ENCODE data around the gene ZNF587. TPM values are rescaled to one million over a fixed set of nuclear protein-coding genes. Genes with fewer than 3 reads are reported as not detected.
"Not testable (repeated sequence)": the region's sequence is repeated elsewhere in the genome, so short reads cannot be mapped to it uniquely, and the experiment has no call there.

The ZNF587 gene
- total RNA-seq, 2 donors from 2014 or later: 11.6 to 12.5 TPM

- DNase-seq (ENCODE audit: low spot score): no peak
- Histone ChIP-seq H3K4me1 (no peaks in the 10 kb centered on the region), H3K36me3 (peaks cover 30% of the 10 kb centered on the region), H3K9me3 (peaks cover 18 to 79% of the 10 kb centered on the region in 2 donors), H3K27me3 (no peaks in the 10 kb centered on the region), H3K27ac (no peak overlapping the region), H3K4me3 (no peak overlapping the region)
- TF ChIP-seq, protein P1, sequence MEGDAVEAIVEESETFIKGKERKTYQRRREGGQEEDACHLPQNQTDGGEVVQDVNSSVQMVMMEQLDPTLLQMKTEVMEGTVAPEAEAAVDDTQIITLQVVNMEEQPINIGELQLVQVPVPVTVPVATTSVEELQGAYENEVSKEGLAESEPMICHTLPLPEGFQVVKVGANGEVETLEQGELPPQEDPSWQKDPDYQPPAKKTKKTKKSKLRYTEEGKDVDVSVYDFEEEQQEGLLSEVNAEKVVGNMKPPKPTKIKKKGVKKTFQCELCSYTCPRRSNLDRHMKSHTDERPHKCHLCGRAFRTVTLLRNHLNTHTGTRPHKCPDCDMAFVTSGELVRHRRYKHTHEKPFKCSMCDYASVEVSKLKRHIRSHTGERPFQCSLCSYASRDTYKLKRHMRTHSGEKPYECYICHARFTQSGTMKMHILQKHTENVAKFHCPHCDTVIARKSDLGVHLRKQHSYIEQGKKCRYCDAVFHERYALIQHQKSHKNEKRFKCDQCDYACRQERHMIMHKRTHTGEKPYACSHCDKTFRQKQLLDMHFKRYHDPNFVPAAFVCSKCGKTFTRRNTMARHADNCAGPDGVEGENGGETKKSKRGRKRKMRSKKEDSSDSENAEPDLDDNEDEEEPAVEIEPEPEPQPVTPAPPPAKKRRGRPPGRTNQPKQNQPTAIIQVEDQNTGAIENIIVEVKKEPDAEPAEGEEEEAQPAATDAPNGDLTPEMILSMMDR (IDR thresholded peaks at IDR 0.05): no peak
These were observed 22.8 kb downstream of the ZNF587 start for GRCh38 chr19:57872450-57872849.

DNA sequence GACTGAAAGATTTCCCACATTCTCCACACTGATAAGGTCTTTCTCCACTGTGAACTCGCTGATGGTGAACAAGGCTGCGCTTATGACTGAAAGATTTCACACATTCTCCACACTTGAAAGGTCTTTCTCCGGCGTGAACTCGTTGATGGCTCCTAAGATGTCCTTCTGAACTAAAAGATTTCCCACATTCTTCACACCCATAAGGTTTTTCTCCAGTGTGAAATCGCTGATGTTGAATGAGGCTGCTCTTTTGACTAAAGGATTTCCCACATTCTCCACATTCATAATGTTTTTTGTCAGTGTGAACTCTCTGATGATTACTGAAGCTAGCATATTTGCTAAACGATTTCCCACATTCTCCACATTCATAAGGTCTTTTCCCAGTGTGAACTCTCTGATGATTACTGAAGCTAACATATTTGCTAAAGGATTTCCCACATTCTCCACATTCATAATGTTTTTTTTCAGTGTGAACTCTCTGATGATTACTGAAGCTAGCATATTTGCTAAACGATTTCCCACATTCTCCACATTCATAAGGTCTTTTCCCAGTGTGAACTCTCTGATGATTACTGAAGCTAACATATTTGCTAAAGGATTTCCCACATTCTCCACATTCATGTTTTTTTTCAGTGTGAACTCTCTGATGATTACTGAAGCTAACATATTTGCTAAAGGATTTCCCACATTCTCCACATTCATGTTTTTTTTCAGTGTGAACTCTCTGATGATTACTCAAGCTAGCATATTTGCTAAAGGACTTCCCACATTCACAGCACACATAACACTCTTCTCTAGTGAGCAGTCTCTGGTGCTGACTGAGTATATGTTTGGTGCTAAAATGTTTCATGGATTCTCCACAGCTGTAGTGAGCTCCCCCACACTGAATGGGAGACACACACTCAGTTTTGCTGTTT, 24.5 kb downstream of the ZNF587 start:
- H3K27me3 ChIP-seq; H3K4me1 ChIP-seq; DNase-seq (ENCODE audit: low spot score); H3K4me3 ChIP-seq; H3K27ac ChIP-seq: not testable (repeated sequence)
- peaks cover 21% of the 10 kb centered on the region for H3K36me3 ChIP-seq
- peaks cover 13 to 75% of the 10 kb centered on the region in 2 donors for H3K9me3 ChIP-seq

DNA sequence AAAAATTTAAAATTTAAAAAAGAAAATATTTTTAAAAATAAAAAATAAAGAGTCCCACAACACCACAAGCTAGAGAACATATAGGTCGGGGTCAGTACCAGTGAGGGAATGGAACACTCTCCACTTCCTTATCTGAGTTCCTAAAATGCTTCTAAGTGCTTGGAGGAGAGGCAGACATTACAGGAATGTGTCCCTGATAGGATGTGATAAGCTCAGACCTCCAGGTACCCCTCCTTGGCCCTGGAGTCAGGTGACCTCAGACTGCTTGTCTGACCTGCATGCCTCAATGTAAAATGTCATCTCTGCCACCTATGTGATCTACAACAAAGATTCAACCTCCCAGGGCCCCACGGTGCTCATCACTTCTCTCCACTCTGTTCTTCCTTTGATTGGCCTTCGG, 36.4 kb downstream of the ZNF587 start:
- DNase-seq (ENCODE audit: low spot score): no peak
- H3K4me1 ChIP-seq: peaks cover 0 to 14% of the 10 kb centered on the region in 2 donors
- H3K9me3 ChIP-seq: no peaks in the 10 kb centered on the region
- H3K36me3 ChIP-seq: peaks cover 6% of the 10 kb centered on the region
- no peak overlapping the region for H3K4me3 ChIP-seq
- H3K27me3 ChIP-seq: no peaks in the 10 kb centered on the region
- TF ChIP-seq, protein P1 (IDR thresholded peaks at IDR 0.05): no peak
- peak overlapping the region in 1 of 2 donors; percentile 5 for H3K27ac ChIP-seq

- no peaks in the 10 kb centered on the region for H3K9me3 ChIP-seq
- DNase-seq (ENCODE audit: low spot score): no peak
- H3K4me1 ChIP-seq: peaks cover 0 to 14% of the 10 kb centered on the region in 2 donors
- peaks cover 6% of the 10 kb centered on the region for H3K36me3 ChIP-seq
- H3K27me3 ChIP-seq: no peaks in the 10 kb centered on the region
- H3K4me3 ChIP-seq: peak overlapping the region; percentile 66 to 76
- TF ChIP-seq, protein P1 (IDR thresholded peaks at IDR 0.05): no peak
- H3K27ac ChIP-seq: no peak overlapping the region
These were observed 37.7 kb downstream of the ZNF587 start for GRCh38 chr19:57887195-57887941.

DNA sequence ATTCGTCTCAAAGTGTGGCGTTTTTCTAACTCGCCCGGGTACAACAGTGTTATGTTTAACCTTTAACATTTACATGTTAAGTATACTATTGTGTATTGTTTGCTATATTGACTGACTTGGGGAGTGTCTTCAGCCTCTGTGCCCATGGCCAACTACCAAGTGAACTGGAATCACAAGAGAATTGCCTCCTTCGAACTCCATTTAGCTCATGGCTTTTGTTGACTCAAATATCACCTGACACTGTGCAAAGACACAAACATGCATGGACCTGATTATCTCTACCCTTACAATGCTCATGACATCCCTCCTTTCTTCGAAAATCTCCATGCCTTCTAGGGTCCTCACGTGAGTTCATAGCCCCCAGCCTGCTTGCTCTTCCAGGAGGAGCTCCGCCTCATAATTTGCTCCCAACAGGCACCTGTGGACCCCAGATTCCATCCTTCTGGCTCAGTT, 38.5 kb downstream of the ZNF587 start:
- H3K4me1 ChIP-seq: peaks cover 0 to 14% of the 10 kb centered on the region in 2 donors
- peaks cover 6% of the 10 kb centered on the region for H3K36me3 ChIP-seq
- TF ChIP-seq, protein P1 (IDR thresholded peaks at IDR 0.05): no peak
- DNase-seq (ENCODE audit: low spot score): no peak
- H3K9me3 ChIP-seq: no peaks in the 10 kb centered on the region
- peak overlapping the region; percentile 72 to 81 for H3K27ac ChIP-seq
- H3K4me3 ChIP-seq: peak overlapping the region; percentile 66 to 76
- no peaks in the 10 kb centered on the region for H3K27me3 ChIP-seq

Measured in right atrium auricular region (tissue), 2 donors.